HG03060 (cell line): ENCODE measurements around the gene LRMDA.

ENCODE experiments used
- ATAC-seq: cut with Tn5 transposase; IDR thresholded peaks from one replicate; pipeline ENCODE4 v1.9.1; 2021; ENCODE audit warnings: low read depth, moderate number of reproducible peaks; ENCODE audit not compliant: unreplicated experiment

The LRMDA gene

GRCh38 chr10:75654772-75655171 lies 223.3 kb downstream of the LRMDA start:
- ATAC-seq = no peak

GRCh38 chr10:75655791-75656451 lies 224.5 kb downstream of the LRMDA start:
- ATAC-seq = no peak

- no peak for ATAC-seq
Observed at GRCh38 chr10:75657351-75657750, 225.9 kb downstream of the LRMDA start.

- ATAC-seq = no peak
Observed at GRCh38 chr10:75658036-75658435, 226.6 kb downstream of the LRMDA start.

- ATAC-seq = no peak
Observed at GRCh38 chr10:75658496-75658895, 227.1 kb downstream of the LRMDA start.

- ATAC-seq = no peak
Observed at GRCh38 chr10:75658915-75659314, 227.5 kb downstream of the LRMDA start.

GRCh38 chr10:75660823-75661222 lies 229.4 kb downstream of the LRMDA start:
- ATAC-seq = no peak

- no peak for ATAC-seq
Observed at GRCh38 chr10:75662715-75663114, 231.3 kb downstream of the LRMDA start.

GRCh38 chr10:75663947-75664664 lies 232.7 kb downstream of the LRMDA start:
- no peak for ATAC-seq

- ATAC-seq = no peak
Observed at GRCh38 chr10:75664968-75665367, 233.5 kb downstream of the LRMDA start.

- ATAC-seq = no peak
Observed at GRCh38 chr10:75665707-75666106, 234.3 kb downstream of the LRMDA start.

- ATAC-seq = no peak
Observed at GRCh38 chr10:75672111-75672671, 240.8 kb downstream of the LRMDA start.

GRCh38 chr10:75672842-75673241 lies 241.4 kb downstream of the LRMDA start:
- no peak for ATAC-seq

- ATAC-seq = no peak
Observed at GRCh38 chr10:75677541-75677940, 246.1 kb downstream of the LRMDA start.

GRCh38 chr10:75678527-75678926 lies 247.1 kb downstream of the LRMDA start:
- ATAC-seq = no peak

GRCh38 chr10:75679536-75679935 lies 248.1 kb downstream of the LRMDA start:
- ATAC-seq = no peak

- no peak for ATAC-seq
Observed at GRCh38 chr10:75681334-75681733, 249.9 kb downstream of the LRMDA start.

GRCh38 chr10:75682649-75683557 lies 251.5 kb downstream of the LRMDA start:
- no peak for ATAC-seq

- ATAC-seq = no peak
Observed at GRCh38 chr10:75685187-75685586, 253.8 kb downstream of the LRMDA start.

- no peak for ATAC-seq
Observed at GRCh38 chr10:75688506-75689300, 257.3 kb downstream of the LRMDA start.
